AG10803 (cell line): ENCODE measurements around the gene WWOX.

Experiments
- DNase-seq: peaks from one replicate; pipeline ENCODE4 v3.0.0; 2010; ENCODE audit warnings: low read depth
- H3K4me3 ChIP-seq: 2 replicates; pipeline ENCODE4 v1.5.1; 2011; ENCODE audit warnings: mild to moderate bottlenecking, low read length, control low read depth
- TF ChIP-seq, protein P1 (sequence below): conservative IDR thresholded peaks from 2 replicates; pipeline ENCODE4 v1.5.1; 2011; ENCODE audit warnings: mild to moderate bottlenecking, low read length, control low read depth, inconsistent platforms

Gene WWOX

DNA sequence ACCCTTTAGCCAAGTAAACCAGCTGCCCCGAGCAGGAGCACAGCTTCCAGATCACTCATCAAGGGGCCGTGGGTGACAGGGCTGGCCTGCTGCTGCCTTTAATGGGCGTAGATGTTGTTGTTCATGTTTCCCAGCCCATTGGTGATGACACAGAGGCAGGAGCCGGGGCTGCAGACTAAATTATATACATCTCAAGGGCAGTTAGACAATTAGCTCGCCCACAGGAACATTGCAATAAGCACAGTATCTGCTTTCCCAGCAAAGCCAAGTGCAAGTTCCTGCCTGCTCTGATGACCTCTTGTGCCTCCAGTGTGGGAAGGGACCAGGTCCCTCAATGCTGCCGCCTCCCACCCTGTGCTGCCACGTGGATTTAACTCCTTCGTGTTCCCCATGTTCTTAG, 1015.3 kb downstream of the WWOX start:
- no peak for DNase-seq
- TF ChIP-seq, protein P1, sequence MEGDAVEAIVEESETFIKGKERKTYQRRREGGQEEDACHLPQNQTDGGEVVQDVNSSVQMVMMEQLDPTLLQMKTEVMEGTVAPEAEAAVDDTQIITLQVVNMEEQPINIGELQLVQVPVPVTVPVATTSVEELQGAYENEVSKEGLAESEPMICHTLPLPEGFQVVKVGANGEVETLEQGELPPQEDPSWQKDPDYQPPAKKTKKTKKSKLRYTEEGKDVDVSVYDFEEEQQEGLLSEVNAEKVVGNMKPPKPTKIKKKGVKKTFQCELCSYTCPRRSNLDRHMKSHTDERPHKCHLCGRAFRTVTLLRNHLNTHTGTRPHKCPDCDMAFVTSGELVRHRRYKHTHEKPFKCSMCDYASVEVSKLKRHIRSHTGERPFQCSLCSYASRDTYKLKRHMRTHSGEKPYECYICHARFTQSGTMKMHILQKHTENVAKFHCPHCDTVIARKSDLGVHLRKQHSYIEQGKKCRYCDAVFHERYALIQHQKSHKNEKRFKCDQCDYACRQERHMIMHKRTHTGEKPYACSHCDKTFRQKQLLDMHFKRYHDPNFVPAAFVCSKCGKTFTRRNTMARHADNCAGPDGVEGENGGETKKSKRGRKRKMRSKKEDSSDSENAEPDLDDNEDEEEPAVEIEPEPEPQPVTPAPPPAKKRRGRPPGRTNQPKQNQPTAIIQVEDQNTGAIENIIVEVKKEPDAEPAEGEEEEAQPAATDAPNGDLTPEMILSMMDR = no peak
- H3K4me3 ChIP-seq = no peak overlapping the region

DNA sequence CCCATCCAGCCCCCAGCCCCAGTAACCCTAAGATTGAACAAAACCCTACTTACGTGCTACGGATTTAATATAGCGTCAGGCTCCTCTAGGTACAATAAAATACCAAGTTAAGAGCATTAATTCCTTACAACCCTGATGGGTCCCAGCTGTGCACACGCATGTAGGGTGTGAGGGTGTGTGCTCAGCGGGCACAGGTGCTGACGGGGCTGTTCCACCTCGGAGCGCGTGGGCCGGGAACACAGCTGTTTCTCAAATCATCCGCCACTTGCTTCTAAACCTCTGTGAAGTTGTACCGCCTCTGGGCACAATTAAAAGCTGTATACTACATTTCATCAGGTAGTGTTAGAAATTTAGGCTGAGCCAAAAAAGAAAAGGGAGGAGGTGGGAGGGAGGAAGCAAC, 1022.5 kb downstream of the WWOX start:
- no peak overlapping the region for H3K4me3 ChIP-seq
- TF ChIP-seq, protein P1 = no peak
- DNase-seq = no peak

DNA sequence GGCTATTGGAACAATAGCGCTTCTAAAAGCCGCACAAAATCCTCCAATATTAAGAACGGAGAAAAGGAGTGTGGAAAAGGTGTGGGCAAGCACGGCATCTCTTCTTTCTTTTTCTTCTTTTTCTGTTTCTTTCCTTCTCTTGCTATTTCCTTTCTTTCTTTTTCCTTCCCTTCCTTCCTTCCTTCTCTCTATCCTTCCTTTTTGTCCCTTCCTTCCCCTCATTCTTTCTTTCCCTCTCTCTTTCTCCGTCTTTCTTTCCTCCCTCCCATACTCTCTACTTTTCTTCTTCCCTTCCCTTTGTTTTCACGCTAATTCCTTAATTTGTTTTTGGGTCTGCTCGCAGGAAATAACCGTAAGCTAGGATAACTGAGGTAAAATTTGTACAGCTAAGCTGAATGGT, 1022.9 kb downstream of the WWOX start:
- TF ChIP-seq, protein P1 = no peak
- DNase-seq = no peak
- H3K4me3 ChIP-seq = no peak overlapping the region

DNA sequence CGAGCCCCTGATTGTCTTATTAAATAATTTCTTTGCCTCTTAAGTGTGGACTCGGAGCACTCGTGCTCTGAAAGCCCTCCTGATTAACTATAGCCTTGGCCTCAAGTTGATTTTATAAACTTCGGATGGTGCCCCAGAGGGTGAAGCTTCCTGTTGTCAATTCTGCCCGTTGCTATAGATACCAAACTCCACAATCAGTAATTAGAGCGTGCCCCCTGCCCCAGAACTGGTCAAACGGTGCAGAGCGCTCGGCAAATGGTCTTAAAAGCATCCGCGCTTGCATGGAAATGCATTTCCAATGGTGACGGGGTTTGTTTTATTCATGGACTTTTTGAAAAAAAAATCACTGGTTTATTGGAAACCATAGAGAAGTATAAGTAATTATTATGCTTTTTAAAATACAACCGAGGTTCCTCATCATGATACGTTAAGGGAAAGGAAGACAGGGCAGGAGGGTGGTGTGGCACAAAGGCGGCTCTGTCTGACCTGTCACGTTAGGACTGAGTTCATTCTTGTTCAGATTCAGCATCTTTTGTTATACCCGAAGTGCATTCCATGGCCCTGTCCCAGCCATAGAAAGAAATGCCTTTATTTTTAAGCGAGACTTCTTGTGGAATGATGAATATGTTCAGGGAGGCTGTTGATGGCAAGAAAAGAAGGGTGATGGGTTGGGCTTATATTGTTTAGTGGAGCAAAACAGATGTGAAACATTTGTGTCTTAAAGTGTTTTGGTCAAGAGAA, 1024.7 kb downstream of the WWOX start:
- TF ChIP-seq, protein P1 = no peak
- no peak for DNase-seq
- no peak overlapping the region for H3K4me3 ChIP-seq

DNA sequence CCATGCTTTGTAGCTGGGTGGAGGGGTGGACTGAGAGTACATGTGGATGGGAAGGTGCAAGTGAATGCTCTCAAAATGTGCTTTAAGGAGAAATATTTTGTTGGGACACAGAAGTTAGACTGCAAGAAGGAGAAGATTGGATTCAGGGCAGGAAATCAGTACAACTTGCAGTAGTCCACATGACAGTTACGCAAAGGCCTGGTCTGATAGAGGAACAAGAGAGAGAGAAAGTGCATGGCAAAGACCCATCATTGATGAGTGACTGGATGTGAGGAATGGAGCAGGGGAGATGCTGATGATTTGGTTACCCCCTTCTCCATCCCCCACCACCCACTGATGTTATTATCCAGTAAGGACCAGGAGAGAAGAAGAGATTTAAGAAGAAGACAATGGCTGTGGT, 1028.3 kb downstream of the WWOX start:
- H3K4me3 ChIP-seq = no peak overlapping the region
- no peak for DNase-seq
- TF ChIP-seq, protein P1 = no peak

DNA sequence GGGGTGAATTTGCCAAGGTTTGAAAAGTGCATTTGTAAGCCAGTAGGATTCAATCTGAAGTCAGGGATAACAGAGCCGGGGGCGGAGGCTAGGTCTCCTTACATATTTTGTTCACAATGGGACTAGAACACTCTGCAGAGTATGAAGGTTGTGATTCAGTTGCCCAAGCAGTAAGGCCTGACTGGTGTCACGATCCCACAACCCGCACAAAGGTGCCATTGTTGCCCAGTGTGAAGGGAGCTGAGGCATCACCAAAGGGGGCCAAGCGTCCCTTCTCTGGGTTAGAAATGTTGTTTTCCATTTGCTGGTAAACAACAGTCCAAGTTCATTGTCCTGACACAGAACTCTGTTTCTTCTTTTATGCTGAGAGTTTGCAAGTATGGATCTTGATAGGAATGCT, 1029.3 kb downstream of the WWOX start:
- H3K4me3 ChIP-seq = no peak overlapping the region
- DNase-seq = no peak
- TF ChIP-seq, protein P1 = no peak

DNA sequence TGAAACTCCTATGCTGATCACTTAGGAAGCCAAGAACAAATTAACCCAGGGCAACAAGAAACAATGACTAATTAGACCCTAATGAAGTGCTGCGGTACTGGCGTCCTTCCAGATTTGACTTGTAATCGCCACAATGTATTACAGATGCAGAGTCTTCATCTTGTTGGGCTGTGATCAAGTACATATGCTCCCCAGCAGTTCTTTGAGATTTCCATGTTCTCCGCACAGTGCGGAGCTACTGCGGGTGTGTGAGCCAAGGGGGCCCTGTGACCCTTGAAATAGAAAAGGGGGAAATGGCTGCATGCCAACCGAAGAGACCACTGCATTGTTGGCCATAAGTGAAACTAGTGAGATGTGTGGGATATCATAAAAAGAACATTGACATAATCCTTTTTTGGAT, 1031.2 kb downstream of the WWOX start:
- no peak overlapping the region for H3K4me3 ChIP-seq
- no peak for DNase-seq
- TF ChIP-seq, protein P1 = no peak
